IMR-90 (cell line): ENCODE results near the gene USP5. TPM values are rescaled to one million over a fixed set of nuclear protein-coding genes. Genes with fewer than 3 reads are reported as not detected.
A peak's percentile ranks its signal among the peaks of the same experiment; 100 is the strongest.
"Not testable (repeated sequence)": the region's sequence is repeated elsewhere in the genome, so short reads cannot be mapped to it uniquely, and the experiment has no call there.

Experiments
- ATAC-seq: fragments of 200-7000 bp; cut with Tn5 transposase; 2 replicates; pipeline ENCODE4 v1.9.1; 2020; ENCODE audit warnings: low read depth, mild to moderate bottlenecking, moderate library complexity
- BruUV-seq: library from RNA; stranded (reverse); fragments of 400-500 nt; replicated peaks from 2 replicates; lab custom pipeline; 2021; lab: Mats Ljungman, UMichigan
- CTCF ChIA-PET: fragments of 300-600 bp; formaldehyde crosslinking; extraction: SDS; loops from one replicate; lab custom pipeline; 2021; ENCODE audit warnings: antibody characterized with exemption; lab: Yijun Ruan, JAX
- POLR2A ChIA-PET: fragments of 300-600 bp; sonication (Branson Sonifier 250); formaldehyde crosslinking; loops from one replicate; lab custom pipeline; 2022; ENCODE audit warnings: antibody characterized with exemption; ENCODE audit not compliant: unreplicated experiment; lab: Charles Lee
- DNase-seq: peaks from one replicate; pipeline ENCODE4 v3.0.0; 2013
- H2AFZ ChIP-seq: replicated peaks from 2 replicates; pipeline ENCODE3; 2013; ENCODE audit warnings: low read length, mild to moderate bottlenecking; ENCODE audit not compliant: poor library complexity
- H2AK5ac ChIP-seq: 2 replicates; pipeline ENCODE4 v1.6.1; 2013; ENCODE audit warnings: low read depth, low read length, inconsistent platforms
- H2AK9ac ChIP-seq: replicated peaks from 2 replicates; pipeline ENCODE3; 2013; ENCODE audit warnings: mild to moderate bottlenecking, low read depth, low read length, moderate library complexity; ENCODE audit not compliant: poor library complexity
- H2BK120ac ChIP-seq: 2 replicates; pipeline ENCODE4 v1.6.1; 2013; ENCODE audit warnings: low read depth, low read length, inconsistent platforms
- H2BK15ac ChIP-seq: 3 replicates; pipeline ENCODE4 v1.6.1; 2013; ENCODE audit warnings: low read depth, low read length, inconsistent platforms
- H2BK20ac ChIP-seq: 2 replicates; pipeline ENCODE4 v1.6.1; 2013; ENCODE audit warnings: low read depth, mild to moderate bottlenecking, inconsistent platforms, low read length, moderate library complexity
- H2BK5ac ChIP-seq: 2 replicates; pipeline ENCODE4 v1.6.1; 2013; ENCODE audit warnings: mild to moderate bottlenecking, low read depth, low read length, inconsistent platforms; ENCODE audit not compliant: poor library complexity, severe bottlenecking
- H3K14ac ChIP-seq: replicated peaks from 2 replicates; pipeline ENCODE4 v1.6.1; 2013; ENCODE audit warnings: low read depth, low read length, inconsistent platforms
- H3K18ac ChIP-seq: 2 replicates; pipeline ENCODE4 v1.6.1; 2013; ENCODE audit warnings: low read depth, low read length, control low read depth
- H3K23ac ChIP-seq: 2 replicates; pipeline ENCODE4 v1.6.1; 2013; ENCODE audit warnings: low read depth, low read length, inconsistent platforms
- H3K27ac ChIP-seq: 2 replicates; pipeline ENCODE4 v1.5.1; 2013; ENCODE audit warnings: mild to moderate bottlenecking, control low read depth, low read length; ENCODE audit not compliant: insufficient read depth
- H3K27me3 ChIP-seq: 2 replicates; pipeline ENCODE4 v1.6.1; 2013; ENCODE audit warnings: low read length; ENCODE audit not compliant: control insufficient read depth, insufficient read depth
- H3K36me3 ChIP-seq: 2 replicates; pipeline ENCODE4 v1.6.1; 2013; ENCODE audit warnings: low read length, mixed read lengths; ENCODE audit not compliant: control insufficient read depth, insufficient read depth
- H3K4ac ChIP-seq: 2 replicates; pipeline ENCODE4 v1.6.1; 2013; ENCODE audit warnings: low read depth, low read length, inconsistent platforms
- H3K4me1 ChIP-seq: 2 replicates; pipeline ENCODE4 v1.6.1; 2013; ENCODE audit warnings: low read length, mixed read lengths; ENCODE audit not compliant: control insufficient read depth, insufficient read depth
- H3K4me2 ChIP-seq: 2 replicates; pipeline ENCODE4 v1.6.1; 2013; ENCODE audit warnings: low read depth, mild to moderate bottlenecking, control low read depth, low read length, moderate library complexity
- H3K4me3 ChIP-seq: 2 replicates; pipeline ENCODE4 v1.5.1; 2013; ENCODE audit warnings: low read depth, mild to moderate bottlenecking, control low read depth, low read length, moderate library complexity; ENCODE audit not compliant: insufficient read depth
- H3K56ac ChIP-seq: 2 replicates; pipeline ENCODE4 v1.6.1; 2013; ENCODE audit warnings: low read length, inconsistent platforms; ENCODE audit not compliant: insufficient read depth; ENCODE audit errors: extremely low read depth
- H3K79me1 ChIP-seq, 2 experiments: 2 replicates each; pipeline ENCODE4 v1.6.1; 2013; ENCODE audit warnings: low read length in 2 of 2, inconsistent platforms in 1 of 2, low read depth in 1 of 2
- H3K9ac ChIP-seq: 2 replicates; pipeline ENCODE4 v1.6.1; 2013; ENCODE audit warnings: low read depth, low read length, control low read depth
- H3K9me1 ChIP-seq: 2 replicates; pipeline ENCODE4 v1.6.1; 2013; ENCODE audit warnings: low read length, inconsistent platforms; ENCODE audit not compliant: insufficient read depth
- H3K9me3 ChIP-seq: 2 replicates; pipeline ENCODE4 v1.6.1; 2013; ENCODE audit warnings: low read length; ENCODE audit not compliant: control insufficient read depth, insufficient read depth
- H4K20me1 ChIP-seq: 2 replicates; pipeline ENCODE4 v1.6.1; 2013; ENCODE audit warnings: low read length, inconsistent platforms; ENCODE audit not compliant: insufficient read depth
- H4K5ac ChIP-seq: 2 replicates; pipeline ENCODE4 v1.6.1; 2013; ENCODE audit warnings: mild to moderate bottlenecking, low read depth, low read length, control low read depth
- H4K8ac ChIP-seq, 2 experiments: 2 replicates each; pipeline ENCODE4 v1.6.1; 2013; ENCODE audit warnings: low read depth in 2 of 2, low read length in 2 of 2, control low read depth in 1 of 2, inconsistent platforms in 1 of 2
- H4K91ac ChIP-seq: 2 replicates; pipeline ENCODE4 v1.6.1; 2013; ENCODE audit warnings: low read depth, low read length, inconsistent platforms; ENCODE audit not compliant: insufficient read depth
- CHD1 ChIP-seq: IDR thresholded peaks from 2 replicates; pipeline ENCODE4 v1.6.1; 2012; ENCODE audit warnings: low read depth, low read length, improper control_type of control experiment
- MXI1 ChIP-seq: IDR thresholded peaks from 2 replicates; pipeline ENCODE4 v1.6.1; 2012; ENCODE audit warnings: low read depth, mild to moderate bottlenecking, low read length, moderate library complexity, borderline replicate concordance
- RAD21 ChIP-seq: IDR thresholded peaks from 2 replicates; pipeline ENCODE4 v1.6.1; 2012; ENCODE audit warnings: low read length, improper control_type of control experiment
- RFX5 ChIP-seq: IDR thresholded peaks from 2 replicates; pipeline ENCODE4 v1.8.0; 2012; ENCODE audit warnings: low read depth, mild to moderate bottlenecking, low read length, moderate library complexity
- WGBS, 2 experiments: methylation state at CpG; one replicate each; pipeline versions ENCODE4 v1.1.5 to v1.1.7; 2013; ENCODE audit warnings: missing lambda C conversion rate in 2 of 2; ENCODE audit not compliant: insufficient read length in 1 of 2; ENCODE audit errors: extremely low coverage in 2 of 2; 5-methylcytosine and 5-hydroxymethylcytosine counted together
- dilution Hi-C: fragments of 300-500 bp; cut with HindIII; formaldehyde crosslinking; loops from one replicate; pipeline ENCODE4 v1.14.3; 2018; ENCODE audit warnings: low sequenced_read_pairs; ENCODE audit not compliant: unreplicated experiment
- in situ Hi-C: fragments of 300-500 bp; cut with MboI; formaldehyde crosslinking; loops from 3 replicates; pipeline ENCODE4 v1.14.3; 2019; ENCODE audit warnings: low sequenced_read_pairs, inconsistent platforms, mixed read lengths
- intact Hi-C: fragments of 100-400 bp; cut with micrococcal nuclease; formaldehyde crosslinking; loops from 2 replicates; pipeline ENCODE4 v1.10.0; 2022
- polyA plus RNA-seq, 3 experiments: library from polyadenylated mRNA; depleted of rRNA; stranded (reverse); fragments of >200 nt; gene quantifications; 2 replicates each; pipeline ENCODE4 v1.2.3, GENCODE V29; 2012; ENCODE audit warnings: low replicate concordance in 1 of 3
- total RNA-seq: library from RNA; depleted of rRNA; stranded (reverse); fragments of >200 nt; gene quantifications from 2 replicates; pipeline ENCODE4 v1.2.3, GENCODE V29; 2012

USP5 gene
- total and polyA plus RNA-seq, 2 of the 4 experiments (the other 2 are of a cell fraction): 69.7 to 125 TPM

GRCh38 chr12:6869049-6870021 lies 17.4 kb downstream of the USP5 start (continued):
- TF ChIP-seq MXI1 (peak; percentile 86), CHD1 (no peak), RFX5 (no peak), RAD21 (peak; percentile 69)

GRCh38 chr12:6870304-6870703 lies 18.4 kb downstream of the USP5 start:
- Histone ChIP-seq H2BK5ac (peak overlapping the region; percentile 23), H3K14ac (0 out of 2 replicates have a peak overlapping the region, but pooled peaks have one; percentile 11), H2AK5ac (0 out of 2 replicates have a peak overlapping the region, but pooled peaks have one; percentile 8), H3K27ac (peak overlapping the region; percentile 44), H3K23ac (peak overlapping the region; percentile 28; the same call in 1 of the 2 replicates), H3K79me1 (peaks cover 32 to 69% of the 10 kb centered on the region in 2 experiments), H3K36me3 (peaks cover 33% of the 10 kb centered on the region), H3K4me1 (peaks cover 19% of the 10 kb centered on the region), H4K20me1 (peaks cover 51% of the 10 kb centered on the region), H3K4ac (peak overlapping the region; percentile 41)
- DNase-seq: peak; percentile 71
- ATAC-seq, H2BK15ac ChIP-seq, H2AFZ ChIP-seq, H3K56ac ChIP-seq, POLR2A ChIA-PET, H3K9ac ChIP-seq, in situ Hi-C loops, H3K9me3 ChIP-seq, H4K8ac ChIP-seq, H2BK20ac ChIP-seq, H3K18ac ChIP-seq, H3K4me3 ChIP-seq, H4K5ac ChIP-seq, dilution Hi-C loops, H3K4me2 ChIP-seq, H2AK9ac ChIP-seq, H2BK120ac ChIP-seq, H3K9me1 ChIP-seq, H3K27me3 ChIP-seq, H4K91ac ChIP-seq: not testable (repeated sequence)
- CTCF ChIA-PET: interaction anchor here (0.6 to 2.0 kb wide), 2 partner anchors 21 to 79 kb away, joined by 4 to 8 read pairs; no protein-coding TSS in a partner anchor
- WGBS, 2 experiments: no CpG with 5 or more reads among the region's 4 CpGs
- intact Hi-C loops: loop anchor here (1.0 to 5.0 kb wide), 2 partner anchors 95 to 242 kb away; no protein-coding TSS in a partner anchor
- BruUV-seq: TSS peak; percentile 92
